DOHH2 (cell line): ENCODE results near the gene PHKG2.

ENCODE experiments used
- CTCF ChIP-seq: fragments of 200-600 bp; sonication (generic); IDR thresholded peaks from one replicate; pipeline ENCODE4 v1.5.1; 2014; ENCODE audit warnings: antibody characterized with exemption, mild to moderate bottlenecking, low read depth, low read length; ENCODE audit not compliant: poor library complexity, severe bottlenecking
- EZH2phosphoT487 ChIP-seq: fragments of 200-600 bp; sonication (generic); IDR thresholded peaks from 2 replicates; pipeline ENCODE4 v1.6.1; 2017; ENCODE audit warnings: borderline replicate concordance, mild to moderate bottlenecking, antibody characterized with exemption, low read length, moderate library complexity, mixed read lengths

- TF ChIP-seq CTCF (no peak), EZH2phosphoT487 (no peak)
Observed at GRCh38 chr16:30747331-30747730, 894 bp upstream of the PHKG2 start.
